ENCODE data around the gene FOXN3. TPM values are rescaled to one million over a fixed set of nuclear protein-coding genes. Genes with fewer than 3 reads are reported as not detected.

The FOXN3 gene
- total and polyA plus RNA-seq, 2 experiments from 2014 or later = 98.9 to 167 TPM

GRCh38 chr14:89180546-89180945, 236.5 kb downstream of the FOXN3 start:
- Histone ChIP-seq H4K20me1 (replicated peaks; ENCODE audit: insufficient read depth) (peaks cover 18% of the 10 kb centered on the region; the same call in 1 of the 2 replicates), H3K9me2 (ENCODE audit: insufficient read depth) (no peaks in the 10 kb centered on the region), H3K36me3 (ENCODE audit: insufficient read depth) (no peaks in the 10 kb centered on the region; the same call in 1 of the 2 replicates), H3K27me3 (ENCODE audit: insufficient read depth) (no peaks in the 10 kb centered on the region), H3K79me2 (replicated peaks; ENCODE audit: insufficient read depth) (peaks cover 43% of the 10 kb centered on the region), H3K4me1 (ENCODE audit: insufficient read depth) (peaks cover 6% of the 10 kb centered on the region; the same call in 1 of the 2 replicates), H2AFZ (no peak overlapping the region), H3F3A (replicated peaks; ENCODE audit: low read depth) (peaks cover 6% of the 10 kb centered on the region; the same call in 1 of the 2 replicates), H3K4me2 (no peak overlapping the region), H3K4me3 (no peak overlapping the region), H3K27ac (ENCODE audit: low read depth) (no peak overlapping the region; the same call in 1 of the 2 replicates)
- Mint-ChIP-seq H3K27ac (peak overlapping the region; percentile 49; the same call in 1 of the 2 replicates), H3K4me1 (peaks cover 23% of the 10 kb centered on the region), H3K4me3 (no peak overlapping the region), H3K36me3 (ENCODE audit: low read depth) (peaks cover 43% of the 10 kb centered on the region), H3K27me3 (ENCODE audit: insufficient read depth, low read depth, poor library complexity) (peaks cover 24% of the 10 kb centered on the region), H3K9me3 (no peaks in the 10 kb centered on the region)
- TF ChIP-seq EZH2phosphoT487 (IDR thresholded peaks at IDR 0.05; ENCODE audit: unreplicated experiment) = no peak
- no peak for TF ChIP-seq NANOG (IDR thresholded peaks at IDR 0.05; ENCODE audit: borderline replicate concordance)
- TF ChIP-seq ETS1 (IDR thresholded peaks at IDR 0.05) = no peak
- no peak for TF ChIP-seq STAT1 (IDR thresholded peaks at IDR 0.05; ENCODE audit: unreplicated experiment)
- TF ChIP-seq EZH2 (IDR thresholded peaks at IDR 0.05; ENCODE audit: low read depth, unreplicated experiment) = no peak
- no peak for TF ChIP-seq REST (IDR thresholded peaks at IDR 0.05; ENCODE audit: unreplicated experiment)
- no peak for TF ChIP-seq JUNB (IDR thresholded peaks at IDR 0.05; ENCODE audit: unreplicated experiment)
- no peak for TF ChIP-seq ZNF114 (CRISPR knock-in tag; IDR thresholded peaks at IDR 0.05)
- no peak for TF ChIP-seq POLR2AphosphoS5 (IDR thresholded peaks at IDR 0.05; ENCODE audit: low read depth)
- TF ChIP-seq CREB1 (CRISPR knock-in tag; IDR thresholded peaks at IDR 0.05; ENCODE audit: low read depth) = no peak
- no peak for TF ChIP-seq CTCF (conservative IDR thresholded peaks at IDR 0.05; ENCODE audit: low read depth in 2 of 2)
- no peak for TF ChIP-seq ZNF331 (CRISPR knock-in tag; IDR thresholded peaks at IDR 0.05; ENCODE audit: low read depth)
- TF ChIP-seq ZNF462 (CRISPR knock-in tag; IDR thresholded peaks at IDR 0.05) = no peak
- DNase-seq (ENCODE audit: low spot score) = no peak
- no peak for ATAC-seq

Measured in GM23338 (cell line).